H1 (cell line): Measurements from ENCODE around the gene GBF1. TPM values are rescaled to one million over a fixed set of nuclear protein-coding genes. Genes with fewer than 3 reads are reported as not detected.

Experiments
- CTCF ChIA-PET: fragments of 300-600 bp; sonication (Branson Sonifier 250); formaldehyde crosslinking; loops from one replicate; lab custom pipeline; 2021; ENCODE audit not compliant: partially characterized antibody; lab: Charles Lee
- POLR2A ChIA-PET: fragments of 300-600 bp; sonication (Branson Sonifier 250); formaldehyde crosslinking; loops from one replicate; lab custom pipeline; 2021; ENCODE audit warnings: inconsistent platforms; ENCODE audit not compliant: partially characterized antibody; lab: Charles Lee
- DNase-seq, 2 experiments: peaks; one replicate each; pipeline versions ENCODE4 v3.0.0 to v3.0.0-alpha.2; 2010 to 2022; ENCODE audit warnings: low spot score in 2 of 2, low read depth in 1 of 2, mixed read lengths in 1 of 2
- FAIRE-seq: peaks from 2 replicates; lab custom pipeline; 2011; peaks lifted over from hg19 to GRCh38; lab: Jason Lieb, UNC
- H2AFZ ChIP-seq: 2 replicates; pipeline ENCODE4 v1.8.1; 2012; ENCODE audit warnings: low read length, inconsistent platforms
- H2AK5ac ChIP-seq: 2 replicates; pipeline ENCODE4 v1.6.1; 2013; ENCODE audit warnings: low read depth, low read length
- H2BK120ac ChIP-seq: replicated peaks from 2 replicates; pipeline ENCODE3; 2013; ENCODE audit warnings: low read depth, low read length, inconsistent platforms
- H2BK12ac ChIP-seq: 2 replicates; pipeline ENCODE4 v1.6.1; 2013; ENCODE audit warnings: low read depth, low read length
- H2BK15ac ChIP-seq: 2 replicates; pipeline ENCODE4 v1.6.1; 2013; ENCODE audit warnings: low read length
- H2BK20ac ChIP-seq: 2 replicates; pipeline ENCODE4 v1.6.1; 2013; ENCODE audit warnings: low read length
- H2BK5ac ChIP-seq: 2 replicates; pipeline ENCODE4 v1.6.1; 2013; ENCODE audit warnings: low read depth, low read length
- H3K14ac ChIP-seq: 2 replicates; pipeline ENCODE4 v1.6.1; 2013; ENCODE audit warnings: inconsistent platforms; ENCODE audit not compliant: insufficient read length
- H3K18ac ChIP-seq: 2 replicates; pipeline ENCODE4 v1.6.1; 2013; ENCODE audit warnings: low read length; ENCODE audit errors: extremely low read depth
- H3K23ac ChIP-seq: 2 replicates; pipeline ENCODE4 v1.6.1; 2013; ENCODE audit warnings: inconsistent platforms; ENCODE audit not compliant: insufficient read length
- H3K23me2 ChIP-seq: 2 replicates; pipeline ENCODE4 v1.6.1; 2013; ENCODE audit warnings: low read depth, low read length
- H3K27ac ChIP-seq: 2 replicates; pipeline ENCODE4 v1.6.1; 2011; ENCODE audit warnings: low read depth, low read length, inconsistent platforms
- H3K27me3 ChIP-seq, 4 experiments: replicated peaks in 1 of 4; 1 replicate in 1 of 4; 2 replicates in 3 of 4; pipeline versions ENCODE4 v1.6.1 to v1.8.1; 2011 to 2013; ENCODE audit warnings: low read length in 3 of 4, mild to moderate bottlenecking in 3 of 4, inconsistent platforms in 2 of 4, mixed read lengths in 2 of 4, moderate library complexity in 1 of 4; ENCODE audit not compliant: control insufficient read depth in 3 of 4, insufficient read depth in 3 of 4; ENCODE audit errors: extremely low read depth in 1 of 4
- H3K36me3 ChIP-seq, 4 experiments: 2 replicates each; pipeline versions ENCODE4 v1.6.1 to v1.8.1; 2011 to 2013; ENCODE audit warnings: mild to moderate bottlenecking in 4 of 4, low read length in 3 of 4, moderate library complexity in 2 of 4, control low read depth in 1 of 4, inconsistent platforms in 1 of 4; ENCODE audit not compliant: insufficient read depth in 4 of 4, control insufficient read depth in 2 of 4
- H3K4ac ChIP-seq: replicated peaks from 2 replicates; pipeline ENCODE3; 2013; ENCODE audit warnings: low read length, low read depth, mixed read lengths, inconsistent platforms; ENCODE audit not compliant: insufficient read length
- H3K4me1 ChIP-seq, 4 experiments: replicated peaks in 1 of 4; 1 replicate in 1 of 4; 2 replicates in 3 of 4; pipeline versions ENCODE4 v1.6.1 to v1.8.1; 2011 to 2013; ENCODE audit warnings: low read length in 3 of 4, inconsistent platforms in 2 of 4, mixed read lengths in 1 of 4; ENCODE audit not compliant: insufficient read depth in 4 of 4, control insufficient read depth in 3 of 4
- H3K4me2 ChIP-seq, 2 experiments: 2 replicates each; pipeline versions ENCODE4 v1.6.1 to v1.8.1; 2011 to 2013; ENCODE audit warnings: low read depth in 2 of 2, low read length in 2 of 2, control low read depth in 1 of 2, inconsistent platforms in 1 of 2, mild to moderate bottlenecking in 1 of 2; ENCODE audit not compliant: insufficient read depth in 1 of 2
- H3K4me3 ChIP-seq, 4 experiments: fragments of 200-600, 300-600 bp in 1 of 4; sonication (generic), shearing (Covaris generic), sonication (Bioruptor Twin) in 1 of 4; 2 replicates each; pipeline versions ENCODE4 v1.5.1 to v1.8.1; 2011 to 2016; ENCODE audit warnings: low read length in 4 of 4, low read depth in 3 of 4, control low read depth in 2 of 4, inconsistent platforms in 2 of 4, mild to moderate bottlenecking in 2 of 4, mixed read lengths in 1 of 4, moderate library complexity in 1 of 4; ENCODE audit not compliant: insufficient read depth in 2 of 4; ENCODE audit errors: extremely low read depth in 1 of 4
- H3K56ac ChIP-seq: replicated peaks from 2 replicates; pipeline ENCODE3; 2013; ENCODE audit warnings: low read depth, mild to moderate bottlenecking, mixed read lengths, low read length, inconsistent platforms; ENCODE audit not compliant: insufficient read length
- H3K79me1 ChIP-seq: 2 replicates; pipeline ENCODE4 v1.6.1; 2013; ENCODE audit warnings: low read depth, low read length, control low read depth
- H3K79me2 ChIP-seq, 2 experiments: 2 replicates each; pipeline versions ENCODE4 v1.6.1 to v1.8.1; 2012 to 2013; ENCODE audit warnings: low read length in 2 of 2, mild to moderate bottlenecking in 2 of 2, inconsistent platforms in 1 of 2; ENCODE audit not compliant: insufficient read depth in 2 of 2, control insufficient read depth in 1 of 2
- H3K9ac ChIP-seq, 4 experiments: replicated peaks in 1 of 4; 1 replicate in 1 of 4; 2 replicates in 3 of 4; pipeline versions ENCODE4 v1.6.1 to v1.8.1; 2011 to 2013; ENCODE audit warnings: low read depth in 3 of 4, low read length in 3 of 4, control low read depth in 2 of 4, mild to moderate bottlenecking in 2 of 4, moderate library complexity in 2 of 4, inconsistent platforms in 1 of 4; ENCODE audit errors: extremely low read depth in 1 of 4
- H3K9me3 ChIP-seq, 2 experiments: 2 replicates each; pipeline versions ENCODE4 v1.6.1 to v1.8.1; 2012 to 2013; ENCODE audit warnings: mild to moderate bottlenecking in 2 of 2, moderate library complexity in 2 of 2, control low read depth in 1 of 2, inconsistent platforms in 1 of 2, low read depth in 1 of 2, low read length in 1 of 2, mixed read lengths in 1 of 2; ENCODE audit not compliant: insufficient read depth in 2 of 2
- H4K20me1 ChIP-seq, 2 experiments: replicated peaks in 1 of 2; 2 replicates each; pipeline versions ENCODE3 to v1.8.1; 2011 to 2013; ENCODE audit warnings: inconsistent platforms in 2 of 2, low read length in 2 of 2, mild to moderate bottlenecking in 1 of 2; ENCODE audit not compliant: insufficient read depth in 2 of 2, control insufficient read depth in 1 of 2
- H4K5ac ChIP-seq: 2 replicates; pipeline ENCODE4 v1.6.1; 2013; ENCODE audit warnings: low read length, low read depth, mixed read lengths, inconsistent platforms; ENCODE audit not compliant: insufficient read length
- H4K8ac ChIP-seq: 2 replicates; pipeline ENCODE4 v1.8.0; 2013; ENCODE audit warnings: mild to moderate bottlenecking, moderate library complexity, low read length, inconsistent platforms; ENCODE audit not compliant: insufficient read depth; ENCODE audit errors: extremely low read depth
- H4K91ac ChIP-seq: replicated peaks from 2 replicates; pipeline ENCODE3; 2013; ENCODE audit warnings: low read length, mixed read lengths, inconsistent platforms; ENCODE audit not compliant: insufficient read length
- CBX8 ChIP-seq: fragments of 300-800, 300-1000 bp; sonication (generic); IDR thresholded peaks from 2 replicates; pipeline ENCODE4 v1.7.1; 2016; ENCODE audit warnings: low read depth, low read length, borderline replicate concordance
- EZH2 ChIP-seq: fragments of 200-600 bp; sonication (generic); IDR thresholded peaks from 2 replicates; pipeline ENCODE4 v1.7.1; 2012; ENCODE audit warnings: low read depth, mild to moderate bottlenecking, moderate library complexity, low read length, inconsistent platforms; ENCODE audit not compliant: severe bottlenecking
- FOSL1 ChIP-seq: IDR thresholded peaks from 2 replicates; pipeline ENCODE4 v1.6.1; 2011; ENCODE audit warnings: mild to moderate bottlenecking, low read depth, low read length, moderate library complexity; ENCODE audit not compliant: insufficient read depth
- KDM4A ChIP-seq: IDR thresholded peaks from one replicate; pipeline ENCODE4 v1.7.1; 2012; ENCODE audit warnings: low read depth, mild to moderate bottlenecking, moderate library complexity, low read length, inconsistent platforms; ENCODE audit not compliant: severe bottlenecking
- POLR2A ChIP-seq, 2 experiments: IDR thresholded peaks; 1 replicate in 1 of 2; 2 replicates in 1 of 2; pipeline ENCODE4 v1.6.1; 2011; ENCODE audit warnings: low read depth in 2 of 2, low read length in 2 of 2, mild to moderate bottlenecking in 2 of 2; ENCODE audit errors: control extremely low read depth in 1 of 2
- SAP30 ChIP-seq: fragments of 300-600 bp; sonication (generic); IDR thresholded peaks from 2 replicates; pipeline ENCODE4 v1.7.1; 2012; ENCODE audit warnings: low read length, moderate library complexity, mild to moderate bottlenecking, inconsistent platforms; ENCODE audit not compliant: insufficient read depth, insufficient replicate concordance
- SP2 ChIP-seq: IDR thresholded peaks from 2 replicates; pipeline ENCODE4 v1.6.1; 2012; ENCODE audit warnings: mild to moderate bottlenecking, low read length, inconsistent platforms
- SRF ChIP-seq: IDR thresholded peaks from 2 replicates; pipeline ENCODE4 v1.6.1; 2011; ENCODE audit warnings: mild to moderate bottlenecking, low read depth, low read length, moderate library complexity
- WGBS, 2 experiments: shearing (Covaris generic) in 1 of 2; methylation state at CpG; one replicate each; pipeline versions ENCODE4 v1.1.6 to v1.1.7; 2013 to 2015; ENCODE audit warnings: low lambda C conversion rate in 2 of 2, mixed read lengths in 2 of 2, inconsistent platforms in 1 of 2, low coverage in 1 of 2, missing lambda C conversion rate in 1 of 2; ENCODE audit not compliant: insufficient replicate concordance in 2 of 2, insufficient coverage in 1 of 2, insufficient read length in 1 of 2; ENCODE audit errors: extremely low coverage in 1 of 2, missing lambda C conversion rate in 1 of 2; 5-methylcytosine and 5-hydroxymethylcytosine counted together
- polyA plus RNA-seq, 7 experiments: library from polyadenylated mRNA; depleted of rRNA in 3 of 7; stranded (reverse) in 5 of 7; unstranded in 2 of 7; fragments of >200 nt in 5 of 7; fragments of 200-250 nt in 2 of 7; gene quantifications; 1 replicate in 5 of 7; 2 replicates in 1 of 7; 4 replicates in 1 of 7; pipeline versions ENCODE4 v1.2.1 to v1.2.3, GENCODE V29; 2011 to 2013; ENCODE audit warnings: missing spikeins in 2 of 7, mixed read lengths in 2 of 7
- total RNA-seq: library from RNA; stranded (reverse); fragmentation: NEBNext Ultra II Directional; extraction: Animal tissue kit (Norgen Biotek cat#: 25700); gene quantifications from 2 replicates; pipeline ENCODE4 v1.2.1, GENCODE V29; 2021

GBF1 gene
- total and polyA plus RNA-seq, 2 of the 8 experiments (the other 6 are each of a cell fraction or from before 2014, with no cell fraction given): 11.0 to 25.5 TPM

DNA sequence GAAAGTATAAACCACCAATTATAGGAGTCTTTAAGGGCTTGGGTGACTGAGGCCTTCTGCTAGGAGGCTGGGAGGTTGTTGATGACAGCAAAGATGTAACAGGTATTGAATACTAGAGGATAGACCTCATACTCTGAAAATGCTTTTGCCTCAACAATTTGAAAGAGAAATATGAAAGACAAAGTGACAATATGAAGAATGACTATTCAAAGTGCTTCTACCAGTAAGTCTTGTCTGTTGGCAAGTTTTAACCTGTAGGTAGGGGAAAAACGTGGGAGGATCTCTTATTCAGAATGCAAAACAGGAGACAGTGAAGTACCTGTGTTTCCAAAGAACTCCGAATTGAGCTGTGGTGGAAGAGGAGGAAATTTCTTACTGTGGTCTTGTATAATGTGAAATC, 38.2 kb downstream of the GBF1 start:
- H3K23me2 ChIP-seq: no peaks in the 10 kb centered on the region
- no peak overlapping the region for H3K23ac ChIP-seq
- H4K91ac ChIP-seq: no peak overlapping the region
- H2BK12ac ChIP-seq: no peak overlapping the region
- no peak overlapping the region for H3K4me3 ChIP-seq
- H4K5ac ChIP-seq: no peak overlapping the region
- H3K4me1 ChIP-seq: no peaks in the 10 kb centered on the region
- H3K79me2 ChIP-seq: no peaks in the 10 kb centered on the region
- H2BK120ac ChIP-seq: no peak overlapping the region
- H4K8ac ChIP-seq: no peak overlapping the region
- H2BK5ac ChIP-seq: no peak overlapping the region
- H3K4ac ChIP-seq: no peak overlapping the region
- no peak overlapping the region for H2BK15ac ChIP-seq
- H3K9ac ChIP-seq: no peak overlapping the region
- WGBS, 2 experiments: 82% methylated on average over 2 of the region's 2 CpGs; no CpG with 5 or more reads in 1 of the 2 experiments
- DNase-seq (no peak), FAIRE-seq (no peak)
- H3K4me2 ChIP-seq: no peak overlapping the region
- no peak overlapping the region for H2BK20ac ChIP-seq
- H3K79me1 ChIP-seq: peaks cover 2% of the 10 kb centered on the region; the same call in 1 of the 2 replicates
- ChIA-PET CTCF (interaction anchor here (1.4 to 1.6 kb wide), 2 partner anchors 69 to 114 kb away, joined by 6 read pairs; no protein-coding TSS in a partner anchor), POLR2A (interaction anchor here (0.9 kb wide), 1 partner anchor 53 kb away, joined by 5 read pairs; no protein-coding TSS in a partner anchor)
- peaks cover 1 to 2% of the 10 kb centered on the region in 2 experiments for H4K20me1 ChIP-seq
- H3K36me3 ChIP-seq: no peaks in the 10 kb centered on the region
- no peak overlapping the region for H2AK5ac ChIP-seq
- no peak overlapping the region for H3K18ac ChIP-seq
- TF ChIP-seq EZH2: no peak
- no peak for TF ChIP-seq CBX8
- no peak for TF ChIP-seq SRF
- TF ChIP-seq SAP30: no peak
- no peak for TF ChIP-seq POLR2A (IDR thresholded peaks at IDR 0.05; ENCODE audit: control extremely low read depth in 1 of 2, low read depth in 2 of 2, low read length in 2 of 2)
- no peak for TF ChIP-seq SP2
- TF ChIP-seq KDM4A: no peak
- no peak for TF ChIP-seq FOSL1
- no peak overlapping the region for H3K27ac ChIP-seq
- H3K27me3 ChIP-seq: no peaks in the 10 kb centered on the region
- H3K56ac ChIP-seq: no peak overlapping the region
- no peak overlapping the region for H3K14ac ChIP-seq
- no peaks in the 10 kb centered on the region for H3K9me3 ChIP-seq
- no peak overlapping the region for H2AFZ ChIP-seq
